Osteocyte (in vitro differentiated cells): Measurements from ENCODE around the gene UMOD. TPM values are rescaled to one million over a fixed set of nuclear protein-coding genes. Genes with fewer than 3 reads are reported as not detected.

Source experiments
- DNase-seq: peaks from one replicate; pipeline ENCODE4 v3.0.0; 2021; ENCODE audit warnings: mixed read lengths; ENCODE audit not compliant: unreplicated experiment; ENCODE audit errors: extremely low spot score
- H3K27ac Mint-ChIP-seq: one replicate; pipeline ENCODE4 v1.8.0; 2021; ENCODE audit warnings: mild to moderate bottlenecking, mixed read lengths; ENCODE audit not compliant: unreplicated experiment
- H3K27me3 Mint-ChIP-seq: one replicate; pipeline ENCODE4 v1.8.0; 2021; ENCODE audit warnings: mixed read lengths; ENCODE audit not compliant: unreplicated experiment
- H3K36me3 Mint-ChIP-seq: one replicate; pipeline ENCODE4 v1.8.0; 2021; ENCODE audit warnings: mixed read lengths; ENCODE audit not compliant: unreplicated experiment
- H3K4me1 Mint-ChIP-seq: one replicate; pipeline ENCODE4 v1.8.0; 2021; ENCODE audit warnings: mixed read lengths; ENCODE audit not compliant: unreplicated experiment
- H3K4me3 Mint-ChIP-seq: one replicate; pipeline ENCODE4 v1.8.0; 2021; ENCODE audit warnings: mild to moderate bottlenecking, moderate library complexity, mixed read lengths; ENCODE audit not compliant: unreplicated experiment
- H3K9me3 Mint-ChIP-seq: one replicate; pipeline ENCODE4 v1.8.0; 2021; ENCODE audit warnings: mixed read lengths; ENCODE audit not compliant: unreplicated experiment
- CTCF ChIP-seq: fragments of 200-600 bp; sonication (generic); IDR thresholded peaks from 2 replicates; pipeline ENCODE4 v1.5.0; 2021; ENCODE audit warnings: antibody characterized with exemption, mild to moderate bottlenecking, moderate library complexity
- total RNA-seq: library from RNA; stranded (reverse); gene quantifications from 2 replicates; pipeline ENCODE4 v1.2.1, GENCODE V29; 2021

The UMOD gene
- total RNA-seq, 1 donor from 2014 or later: not detected

DNA sequence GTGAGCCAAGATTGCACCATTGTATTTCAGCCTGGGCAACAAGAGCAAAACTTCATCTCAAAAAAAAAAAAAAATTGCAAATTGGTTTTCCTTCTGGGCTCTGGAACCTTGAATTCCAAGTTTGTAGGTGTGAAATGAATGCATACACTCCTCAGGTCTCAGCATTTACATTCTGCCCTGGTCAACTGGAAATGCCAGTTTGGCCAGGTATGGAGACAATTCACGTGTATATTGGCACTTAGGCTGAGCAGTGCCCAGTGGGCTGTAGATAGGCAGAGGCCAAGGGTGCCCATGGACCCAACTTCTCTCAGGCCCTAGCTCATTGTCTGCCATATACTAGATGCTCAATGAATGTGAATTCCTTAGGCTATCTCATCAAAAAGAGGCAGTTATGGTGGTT is 36.3 kb upstream of the UMOD start:
- DNase-seq: no peak
- no peaks in the 10 kb centered on the region for H3K36me3 Mint-ChIP-seq

DNA sequence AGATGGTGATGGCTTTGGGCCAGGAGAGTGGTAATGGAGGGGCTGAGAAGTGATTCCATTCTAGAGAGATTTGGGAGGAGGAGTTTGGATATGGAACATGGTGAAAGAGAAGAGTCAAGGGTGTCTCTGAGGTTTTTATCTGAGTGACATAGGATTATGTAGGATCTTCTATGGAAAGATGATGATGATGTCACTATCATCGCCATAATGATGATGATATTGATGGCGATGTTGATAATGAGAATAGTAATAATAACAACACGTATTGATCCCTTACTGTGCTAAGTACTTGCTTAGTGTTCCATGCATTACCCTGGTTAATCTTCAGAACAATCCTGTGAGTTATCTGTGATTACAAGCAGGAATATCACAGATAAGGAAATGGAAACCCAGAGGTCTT is 35.5 kb upstream of the UMOD start:
- H3K27ac Mint-ChIP-seq: no peak overlapping the region
- no peak for TF ChIP-seq CTCF

More for the DNA sequence above, 36.3 kb upstream of the UMOD start:
- H3K9me3 Mint-ChIP-seq: no peaks in the 10 kb centered on the region
- H3K27me3 Mint-ChIP-seq: no peaks in the 10 kb centered on the region
- H3K4me1 Mint-ChIP-seq: no peaks in the 10 kb centered on the region
- no peak for TF ChIP-seq CTCF
- H3K4me3 Mint-ChIP-seq: no peak overlapping the region
- H3K27ac Mint-ChIP-seq: no peak overlapping the region

DNA sequence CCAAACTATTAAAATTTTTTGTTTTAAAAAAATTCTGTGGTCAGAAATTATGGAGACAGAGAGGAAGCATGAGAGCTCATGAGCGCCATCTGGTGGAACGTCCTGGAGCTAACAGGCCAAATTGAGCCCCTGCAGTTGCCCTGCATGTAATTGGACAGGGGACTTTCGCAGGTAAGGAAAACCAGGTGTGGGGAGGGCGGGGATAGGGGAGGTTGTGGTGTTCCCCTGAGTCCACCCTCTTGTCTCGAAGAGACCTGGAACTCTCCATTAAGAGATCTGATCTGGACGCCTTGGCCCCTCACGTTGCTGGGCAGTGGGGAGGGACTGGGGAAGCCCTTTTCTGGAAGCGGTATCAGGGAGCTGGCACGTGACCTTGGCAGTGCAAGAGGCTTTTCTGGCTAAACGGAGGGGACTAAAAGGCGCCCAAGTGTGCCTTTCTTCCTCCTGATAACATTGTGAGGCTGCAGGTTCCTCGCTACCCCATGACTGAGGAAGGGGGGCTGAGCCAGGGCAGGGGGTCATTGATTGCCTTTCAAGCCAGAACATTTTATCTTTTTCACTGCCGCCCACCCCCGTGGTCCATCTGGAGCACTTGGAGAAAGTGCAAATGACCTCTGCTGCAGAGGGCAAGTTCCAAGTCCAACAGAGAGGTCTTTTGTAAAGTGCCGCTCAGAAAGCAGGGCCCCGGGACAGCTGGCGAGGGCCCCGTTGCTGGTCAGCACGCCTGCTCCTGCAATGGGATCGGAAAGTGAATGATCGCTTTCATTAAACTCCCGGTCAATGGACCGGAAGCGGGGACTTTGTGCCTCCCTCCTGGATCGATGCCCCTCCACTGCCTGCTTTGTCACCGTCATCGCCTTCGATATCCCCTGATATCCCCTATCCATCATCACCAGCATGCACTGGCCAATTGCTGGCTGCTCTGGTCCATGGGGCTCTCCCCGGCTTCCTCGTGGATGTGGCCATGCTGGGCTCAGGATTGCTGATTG is 33.6 kb upstream of the UMOD start:
- Mint-ChIP-seq H3K36me3 (no peaks in the 10 kb centered on the region), H3K4me3 (no peak overlapping the region), H3K27me3 (no peaks in the 10 kb centered on the region), H3K27ac (no peak overlapping the region), H3K4me1 (no peaks in the 10 kb centered on the region), H3K9me3 (no peaks in the 10 kb centered on the region)
- peak; percentile 77 for TF ChIP-seq CTCF
- no peak for DNase-seq

More for the DNA sequence above, 35.5 kb upstream of the UMOD start:
- Mint-ChIP-seq H3K36me3 (no peaks in the 10 kb centered on the region), H3K4me3 (no peak overlapping the region), H3K9me3 (no peaks in the 10 kb centered on the region), H3K4me1 (no peaks in the 10 kb centered on the region), H3K27me3 (no peaks in the 10 kb centered on the region)
- DNase-seq: no peak

DNA sequence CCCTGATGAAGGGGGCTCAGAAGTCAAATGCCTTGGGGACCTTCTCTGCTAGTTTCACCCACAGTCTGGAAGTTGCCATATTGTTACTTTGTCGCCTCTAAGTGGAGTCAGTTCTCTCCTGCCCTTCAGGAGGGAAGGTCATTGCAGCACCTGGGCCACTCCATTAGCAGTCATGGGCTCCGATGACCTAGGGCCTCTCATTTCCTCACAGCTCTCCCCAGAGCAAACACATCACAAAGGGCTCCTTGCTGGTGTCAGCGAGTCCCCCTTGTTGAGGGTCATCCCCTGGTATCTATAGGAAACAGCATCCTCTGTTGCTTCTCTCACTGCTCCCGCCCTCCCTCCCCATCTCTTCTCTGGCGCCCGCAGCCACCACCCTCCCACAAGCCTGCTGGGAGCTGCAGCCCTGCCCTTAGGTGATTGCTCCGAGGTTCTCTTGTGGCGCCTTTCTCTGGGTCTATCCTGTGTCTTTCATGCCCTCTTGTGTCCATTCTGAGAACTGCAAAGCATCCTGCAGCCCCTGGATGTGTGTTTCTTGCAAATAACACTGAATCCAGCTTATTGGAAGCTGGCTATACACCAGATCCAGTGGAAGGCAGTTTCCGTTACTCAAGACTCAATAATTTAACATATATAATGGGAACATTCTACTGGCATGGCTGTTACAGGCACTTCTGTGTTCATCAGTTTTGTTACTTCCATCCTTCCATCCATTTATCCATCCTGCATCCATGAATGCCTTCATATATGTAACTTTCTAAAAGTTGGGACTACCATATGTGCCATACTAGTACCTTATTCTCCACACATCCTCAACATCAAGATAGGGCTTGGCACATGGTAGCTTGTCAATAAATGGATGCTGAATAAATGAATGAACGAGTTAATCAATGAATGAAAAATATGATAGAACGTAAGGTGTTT is 30.9 kb upstream of the UMOD start:
- Mint-ChIP-seq H3K9me3 (no peaks in the 10 kb centered on the region), H3K27me3 (no peaks in the 10 kb centered on the region), H3K27ac (no peak overlapping the region), H3K4me1 (no peaks in the 10 kb centered on the region), H3K4me3 (no peak overlapping the region), H3K36me3 (no peaks in the 10 kb centered on the region)
- peak; percentile 75 for TF ChIP-seq CTCF
- no peak for DNase-seq
